ENCODE results near the gene NAALADL2.

NAALADL2 gene

GRCh38 chr3:174891524-174892203 is 32.5 kb downstream of the NAALADL2 start:
- DNase-seq (ENCODE audit: low read depth), result peak; percentile 15

GRCh38 chr3:174907027-174907426 is 47.9 kb downstream of the NAALADL2 start:
- no peak for DNase-seq (ENCODE audit: low read depth)

GRCh38 chr3:174907628-174908407 is 48.7 kb downstream of the NAALADL2 start:
- DNase-seq (ENCODE audit: low read depth), result no peak

- DNase-seq (ENCODE audit: low read depth), result peak; percentile 46
These were observed 72.6 kb downstream of the NAALADL2 start for GRCh38 chr3:174931473-174932353.

- DNase-seq (ENCODE audit: low read depth), result no peak
These were observed 77.5 kb downstream of the NAALADL2 start for GRCh38 chr3:174936590-174936989.

- peak; percentile 38 for DNase-seq (ENCODE audit: low read depth)
These were observed 78.3 kb downstream of the NAALADL2 start for GRCh38 chr3:174937478-174937877.

- no peak for DNase-seq (ENCODE audit: low read depth)
These were observed 79.0 kb downstream of the NAALADL2 start for GRCh38 chr3:174938102-174938501.

- DNase-seq (ENCODE audit: low read depth), result no peak
These were observed 81.0 kb downstream of the NAALADL2 start for GRCh38 chr3:174940151-174940550.

GRCh38 chr3:174945276-174945675 is 86.1 kb downstream of the NAALADL2 start:
- DNase-seq (ENCODE audit: low read depth), result no peak

- DNase-seq (ENCODE audit: low read depth), result no peak
These were observed 86.8 kb downstream of the NAALADL2 start for GRCh38 chr3:174945951-174946350.

- peak; percentile 47 for DNase-seq (ENCODE audit: low read depth)
These were observed 90.4 kb downstream of the NAALADL2 start for GRCh38 chr3:174949523-174949922.

GRCh38 chr3:174951034-174951433 is 91.9 kb downstream of the NAALADL2 start:
- peak; percentile 71 for DNase-seq (ENCODE audit: low read depth)

GRCh38 chr3:174951498-174952005 is 92.4 kb downstream of the NAALADL2 start:
- peak; percentile 19 for DNase-seq (ENCODE audit: low read depth)

GRCh38 chr3:174953068-174953467 is 93.9 kb downstream of the NAALADL2 start:
- DNase-seq (ENCODE audit: low read depth), result no peak

GRCh38 chr3:174955513-174956016 is 96.4 kb downstream of the NAALADL2 start:
- DNase-seq (ENCODE audit: low read depth), result peak; percentile 51

GRCh38 chr3:174957081-174957480 is 97.9 kb downstream of the NAALADL2 start:
- DNase-seq (ENCODE audit: low read depth), result peak; percentile 40

- no peak for DNase-seq (ENCODE audit: low read depth)
These were observed 98.4 kb downstream of the NAALADL2 start for GRCh38 chr3:174957551-174958001.

GRCh38 chr3:174958671-174959328 is 99.7 kb downstream of the NAALADL2 start:
- no peak for DNase-seq (ENCODE audit: low read depth)

GRCh38 chr3:174959556-174960065 is 100.5 kb downstream of the NAALADL2 start:
- no peak for DNase-seq (ENCODE audit: low read depth)

GRCh38 chr3:174960898-174961297 is 101.8 kb downstream of the NAALADL2 start:
- DNase-seq (ENCODE audit: low read depth), result no peak

GRCh38 chr3:174973465-174973864 is 114.3 kb downstream of the NAALADL2 start:
- DNase-seq (ENCODE audit: low read depth), result no peak
